Stimulated activated CD4-positive, alpha-beta T cell treated with anti-CD3 and anti-CD28 coated beads, Interleukin-15, amount 100 ng/mL, for 48 hours (primary cell): Measurements from ENCODE around the gene PFKFB3.
"Not testable (repeated sequence)": the region's sequence is repeated elsewhere in the genome, so short reads cannot be mapped to it uniquely, and the experiment has no call there.

Experiments used
- DNase-seq, 2 donors: peaks; one replicate each; pipeline ENCODE4 v3.0.0-alpha.2; 2020; ENCODE audit warnings: low read depth in 2 of 2

Gene PFKFB3

GRCh38 chr10:6272126-6272525, 69.4 kb downstream of the PFKFB3 start:
- no peak for DNase-seq

- no peak for DNase-seq
Measured at GRCh38 chr10:6273351-6273750, 70.6 kb downstream of the PFKFB3 start.

- no peak for DNase-seq
Measured at GRCh38 chr10:6274040-6274439, 71.3 kb downstream of the PFKFB3 start.

- DNase-seq, result no peak
Measured at GRCh38 chr10:6274484-6274883, 71.8 kb downstream of the PFKFB3 start.

GRCh38 chr10:6275022-6275997, 72.6 kb downstream of the PFKFB3 start:
- DNase-seq, result peak; percentile 91 to 96

- no peak for DNase-seq
Measured at GRCh38 chr10:6276356-6276755, 73.6 kb downstream of the PFKFB3 start.

- no peak for DNase-seq
Measured at GRCh38 chr10:6278519-6279120, 75.9 kb downstream of the PFKFB3 start.

GRCh38 chr10:6279540-6280267, 77.0 kb downstream of the PFKFB3 start:
- DNase-seq, result no peak

- no peak for DNase-seq
Measured at GRCh38 chr10:6280291-6280690, 77.6 kb downstream of the PFKFB3 start.

GRCh38 chr10:6282454-6282958, 79.8 kb downstream of the PFKFB3 start:
- no peak for DNase-seq

- no peak for DNase-seq
Measured at GRCh38 chr10:6283655-6284054, 80.9 kb downstream of the PFKFB3 start.

- not testable (repeated sequence) for DNase-seq
Measured at GRCh38 chr10:6290621-6291020, 87.9 kb downstream of the PFKFB3 start.

- no peak for DNase-seq
Measured at GRCh38 chr10:6292741-6293151, 90.0 kb downstream of the PFKFB3 start.

GRCh38 chr10:6296425-6296824, 93.7 kb downstream of the PFKFB3 start:
- DNase-seq, result not testable (repeated sequence)

GRCh38 chr10:6296828-6297251, 94.1 kb downstream of the PFKFB3 start:
- DNase-seq, result no peak

GRCh38 chr10:6297522-6297921, 94.8 kb downstream of the PFKFB3 start:
- no peak for DNase-seq

- no peak for DNase-seq
Measured at GRCh38 chr10:6297951-6298381, 95.2 kb downstream of the PFKFB3 start.

GRCh38 chr10:6298428-6298827, 95.7 kb downstream of the PFKFB3 start:
- no peak for DNase-seq

GRCh38 chr10:6299234-6299633, 96.5 kb downstream of the PFKFB3 start:
- DNase-seq, result peak; percentile 32 to 59

- DNase-seq, result no peak
Measured at GRCh38 chr10:6299743-6300105, 97.0 kb downstream of the PFKFB3 start.

GRCh38 chr10:6300106-6300783, 97.5 kb downstream of the PFKFB3 start:
- DNase-seq, result peak; percentile 29 to 32
